WTC11 (cell line): ENCODE measurements around the gene FTL. TPM values are rescaled to one million over a fixed set of nuclear protein-coding genes. Genes with fewer than 3 reads are reported as not detected.

Experiments
- ATAC-seq: fragments of 200-7000 bp; cut with Tn5 transposase; 2 replicates; pipeline ENCODE4 v1.10.0; 2021; ENCODE audit warnings: mild to moderate bottlenecking, moderate library complexity
- CTCF ChIA-PET: fragments of 300-600 bp; sonication (Branson Sonifier 250); formaldehyde crosslinking; loops from one replicate; lab custom pipeline; 2021; ENCODE audit warnings: antibody characterized with exemption; lab: Charles Lee
- POLR2A ChIA-PET: fragments of 350-600 bp; sonication (Branson Sonifier 250); formaldehyde crosslinking; loops from one replicate; lab custom pipeline; 2021; ENCODE audit warnings: antibody characterized with exemption; lab: Charles Lee
- DNase-seq: peaks from one replicate; pipeline ENCODE4 v3.0.0; 2021; ENCODE audit warnings: low spot score
- H3K27ac Mint-ChIP-seq: 2 replicates; pipeline ENCODE4 v1.8.0; 2021; ENCODE audit warnings: mixed read lengths
- H3K27me3 Mint-ChIP-seq: 2 replicates; pipeline ENCODE4 v1.8.0; 2021; ENCODE audit warnings: low read depth, mild to moderate bottlenecking, moderate library complexity, mixed read lengths
- H3K36me3 Mint-ChIP-seq: 2 replicates; pipeline ENCODE4 v1.8.0; 2021; ENCODE audit warnings: mixed read lengths
- H3K4me1 Mint-ChIP-seq: 2 replicates; pipeline ENCODE4 v1.8.0; 2022; ENCODE audit warnings: mixed read lengths
- H3K4me3 Mint-ChIP-seq: 2 replicates; pipeline ENCODE4 v1.8.0; 2021; ENCODE audit warnings: mild to moderate bottlenecking, moderate library complexity, mixed read lengths
- H3K9me3 Mint-ChIP-seq: 2 replicates; pipeline ENCODE4 v1.8.0; 2021; ENCODE audit warnings: mixed read lengths
- AFF4 ChIP-seq: sonication (generic); formaldehyde crosslinking; IDR thresholded peaks from 2 replicates; pipeline ENCODE4 v1.8.1; 2023; ENCODE audit warnings: mild to moderate bottlenecking, missing genetic modification reagents, borderline replicate concordance
- E2F1 ChIP-seq: sonication (generic); formaldehyde crosslinking; IDR thresholded peaks from 2 replicates; pipeline ENCODE4 v1.8.0; 2022; ENCODE audit warnings: mild to moderate bottlenecking, missing genetic modification reagents
- E2F4 ChIP-seq: sonication (generic); formaldehyde crosslinking; IDR thresholded peaks from 2 replicates; pipeline ENCODE4 v1.8.1; 2022; ENCODE audit warnings: low read depth, mild to moderate bottlenecking, moderate library complexity, missing genetic modification reagents, borderline replicate concordance
- EMX1 ChIP-seq: fragments of 250-450 bp; sonication (Bioruptor Pico); IDR thresholded peaks from 2 replicates; pipeline ENCODE4 v1.8.0; 2021; ENCODE audit warnings: mild to moderate bottlenecking
- ERG ChIP-seq: fragments of 250-450 bp; sonication (Bioruptor Pico); IDR thresholded peaks from 2 replicates; pipeline ENCODE4 v1.8.0; 2021; ENCODE audit warnings: mild to moderate bottlenecking
- GABPB1 ChIP-seq: sonication (generic); formaldehyde crosslinking; IDR thresholded peaks from 2 replicates; pipeline ENCODE4 v1.8.1; 2023; ENCODE audit warnings: mild to moderate bottlenecking, missing genetic modification reagents
- GTF2I ChIP-seq: fragments of 250-450 bp; sonication (Bioruptor Pico); conservative IDR thresholded peaks from 2 replicates; pipeline ENCODE4 v1.4.0; 2021; ENCODE audit warnings: mild to moderate bottlenecking
- IRF1 ChIP-seq: sonication (generic); formaldehyde crosslinking; IDR thresholded peaks from 2 replicates; pipeline ENCODE4 v1.8.0; 2023; ENCODE audit warnings: missing genetic modification reagents
- JAZF1 ChIP-seq: fragments of 250-450 bp; sonication (Bioruptor Pico); IDR thresholded peaks from 2 replicates; pipeline ENCODE4 v1.9.0; 2021; ENCODE audit warnings: moderate library complexity, mild to moderate bottlenecking, inconsistent platforms
- MLX ChIP-seq: sonication (generic); formaldehyde crosslinking; IDR thresholded peaks from 2 replicates; pipeline ENCODE4 v1.8.1; 2023; ENCODE audit warnings: mild to moderate bottlenecking, missing genetic modification reagents, moderate library complexity
- MXD4 ChIP-seq: fragments of 250-450 bp; sonication (Bioruptor Pico); IDR thresholded peaks from 2 replicates; pipeline ENCODE4 v1.8.0; 2021; ENCODE audit warnings: mild to moderate bottlenecking, moderate library complexity, borderline replicate concordance
- NR2C2 ChIP-seq: sonication (generic); formaldehyde crosslinking; IDR thresholded peaks from 2 replicates; pipeline ENCODE4 v1.8.0; 2022; ENCODE audit warnings: mild to moderate bottlenecking, missing genetic modification reagents
- OVOL2 ChIP-seq: fragments of 250-450 bp; sonication (Bioruptor Pico); IDR thresholded peaks from 2 replicates; pipeline ENCODE4 v1.9.0; 2021; ENCODE audit warnings: mild to moderate bottlenecking, borderline replicate concordance
- RORB ChIP-seq: fragments of 250-450 bp; sonication (Bioruptor Pico); IDR thresholded peaks from 2 replicates; pipeline ENCODE4 v1.9.0; 2021; ENCODE audit warnings: mild to moderate bottlenecking
- ZBTB21 ChIP-seq: sonication (generic); formaldehyde crosslinking; IDR thresholded peaks from 2 replicates; pipeline ENCODE4 v1.8.1; 2023; ENCODE audit warnings: mild to moderate bottlenecking, missing genetic modification reagents, borderline replicate concordance
- ZNF121 ChIP-seq: sonication (generic); formaldehyde crosslinking; IDR thresholded peaks from 2 replicates; pipeline ENCODE4 v1.8.0; 2023; ENCODE audit warnings: missing genetic modification reagents
- ZNF671 ChIP-seq: fragments of 250-450 bp; sonication (Bioruptor Pico); IDR thresholded peaks from 2 replicates; pipeline ENCODE4 v1.8.0; 2021; ENCODE audit warnings: mild to moderate bottlenecking
- total RNA-seq: library from RNA; stranded (reverse); gene quantifications from 3 replicates; pipeline ENCODE4 v1.2.3, GENCODE V29; 2021

FTL gene
- total RNA-seq, 1 experiment from 2014 or later = 1,061 TPM

- TF ChIP-seq E2F1 (CRISPR knock-in tag) (no peak), OVOL2 (CRISPR knock-in tag) (no peak), EMX1 (CRISPR knock-in tag) (no peak), RORB (CRISPR knock-in tag) (no peak), IRF1 (CRISPR knock-in tag) (no peak), E2F4 (no peak), ZBTB21 (CRISPR knock-in tag) (no peak), ERG (CRISPR knock-in tag) (no peak), MXD4 (no peak), JAZF1 (no peak), GABPB1 (CRISPR knock-in tag) (no peak), MLX (no peak), NR2C2 (no peak)
Measured at GRCh38 chr19:48953141-48953540, 12.0 kb upstream of the FTL start (continued).

- ATAC-seq (no peak), DNase-seq (no peak)
- Mint-ChIP-seq H3K9me3 (no peaks in the 10 kb centered on the region), H3K27ac (peak overlapping the region; percentile 96), H3K27me3 (peaks cover 15% of the 10 kb centered on the region), H3K4me3 (peak overlapping the region; percentile 86)
- CTCF ChIA-PET = interaction anchor here (0.6 to 2.1 kb wide), 7 partner anchors 8 to 192 kb away, joined by 3 to 11 read pairs (median 4); partner anchors contain the start of gene RUVBL2
- TF ChIP-seq GTF2I (CRISPR knock-in tag) (0 out of 2 replicates have a peak, but pooled peaks have one; percentile 45), ZNF671 (CRISPR knock-in tag) (no peak), ZNF121 (peak; percentile 12; the same call in 1 of the 2 replicates), AFF4 (CRISPR knock-in tag) (no peak)
- TF ChIP-seq, all 79 proteins: peak for 2
- H3K4me1 Mint-ChIP-seq = peaks cover 18% of the 10 kb centered on the region
- POLR2A ChIA-PET = interaction anchor here (0.5 to 1.5 kb wide), 4 partner anchors 13 to 196 kb away, joined by 3 to 5 read pairs (median 4); no protein-coding TSS in a partner anchor
- peaks cover 37% of the 10 kb centered on the region for H3K36me3 Mint-ChIP-seq
Measured at GRCh38 chr19:48953990-48954594, 11.0 kb upstream of the FTL start.
